RPMI7951 (cell line): ENCODE results near the gene BANF2. TPM values are rescaled to one million over a fixed set of nuclear protein-coding genes. Genes with fewer than 3 reads are reported as not detected.
"Not testable (repeated sequence)": the region's sequence is repeated elsewhere in the genome, so short reads cannot be mapped to it uniquely, and the experiment has no call there.

Experiments
- DNase-seq: peaks from one replicate; pipeline ENCODE4 v3.0.0-alpha.2; 2012; ENCODE audit warnings: low read depth
- total RNA-seq: library from RNA; depleted of rRNA; stranded (reverse); fragments of >200 nt; shearing (Covaris generic); gene quantifications from 2 replicates; pipeline ENCODE4 v1.2.3, GENCODE V29; 2014; rRNA removed

Gene BANF2
- total RNA-seq, 1 experiment from 2014 or later: not detected

DNA sequence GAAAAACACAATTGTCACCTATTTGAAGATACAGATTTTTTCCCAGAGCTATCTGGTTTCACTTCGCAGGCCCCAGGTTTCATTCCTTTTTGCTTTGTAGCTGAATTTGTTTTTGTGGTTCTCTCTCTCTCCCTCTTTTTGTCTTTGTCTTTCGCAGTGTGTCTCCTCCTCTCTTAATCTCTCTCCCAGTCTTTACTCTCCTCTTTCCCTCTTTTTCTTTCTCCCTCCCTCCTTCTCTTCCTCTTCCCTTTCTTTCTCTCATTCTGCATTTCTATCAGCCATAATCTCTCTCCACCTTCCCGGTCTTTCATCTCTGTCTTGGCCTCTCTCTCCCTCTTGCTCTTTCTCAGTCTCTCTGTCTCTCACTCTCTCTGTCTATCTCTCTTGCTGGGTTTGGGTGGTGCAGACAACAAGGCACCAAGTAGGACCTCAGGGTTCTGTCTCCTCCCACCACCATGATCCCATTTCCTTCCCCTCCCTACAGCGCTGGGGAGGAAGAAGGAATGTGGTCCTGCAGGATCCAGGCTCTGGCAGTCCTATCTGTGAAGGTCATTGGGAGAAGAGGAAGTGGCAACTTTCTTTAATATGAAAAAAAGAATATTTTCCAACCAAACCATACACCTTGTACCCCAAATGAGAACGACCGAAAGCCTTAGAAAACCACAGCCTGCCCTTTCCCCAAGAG is 63.2 kb downstream of the BANF2 start:
- no peak for DNase-seq

DNA sequence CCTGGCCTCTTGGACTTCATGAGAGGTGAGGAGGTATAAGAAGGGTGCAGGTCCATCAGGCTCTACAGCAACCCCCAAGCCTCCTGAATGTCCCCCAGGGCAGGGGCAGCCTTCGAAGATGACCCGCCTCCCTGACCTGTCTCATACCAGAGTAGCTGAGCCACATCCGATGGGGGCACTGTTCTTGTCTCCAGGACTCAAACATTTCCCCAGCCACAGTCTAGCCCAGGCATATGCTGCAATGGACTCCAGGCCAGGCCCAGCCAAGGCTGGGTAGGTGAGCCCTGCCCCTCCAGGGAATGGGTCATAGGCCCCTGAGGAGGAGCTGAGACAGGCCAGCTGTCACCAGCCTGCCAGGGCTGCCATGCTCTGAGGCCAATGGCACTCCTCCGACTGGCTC is 65.3 kb downstream of the BANF2 start:
- no peak for DNase-seq

DNA sequence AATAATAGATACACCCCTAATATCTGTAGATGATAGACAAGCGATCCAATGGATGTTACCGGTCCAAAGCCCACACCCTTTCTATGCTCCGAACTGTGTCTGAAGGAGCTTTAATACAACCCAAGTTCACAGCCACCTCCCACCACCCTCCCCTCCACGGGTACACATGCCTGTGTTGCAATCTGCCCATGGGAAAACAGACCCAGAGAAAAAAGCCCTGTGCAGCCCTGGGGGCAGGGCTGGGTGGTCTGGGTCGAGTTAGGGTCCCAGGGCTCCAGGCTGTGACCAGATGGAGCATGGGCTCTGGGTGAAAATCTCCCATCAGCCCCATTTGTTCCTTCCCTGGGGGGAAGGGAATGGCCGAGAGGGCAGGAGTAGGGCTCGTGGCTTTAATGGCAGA is 65.8 kb downstream of the BANF2 start:
- no peak for DNase-seq

DNA sequence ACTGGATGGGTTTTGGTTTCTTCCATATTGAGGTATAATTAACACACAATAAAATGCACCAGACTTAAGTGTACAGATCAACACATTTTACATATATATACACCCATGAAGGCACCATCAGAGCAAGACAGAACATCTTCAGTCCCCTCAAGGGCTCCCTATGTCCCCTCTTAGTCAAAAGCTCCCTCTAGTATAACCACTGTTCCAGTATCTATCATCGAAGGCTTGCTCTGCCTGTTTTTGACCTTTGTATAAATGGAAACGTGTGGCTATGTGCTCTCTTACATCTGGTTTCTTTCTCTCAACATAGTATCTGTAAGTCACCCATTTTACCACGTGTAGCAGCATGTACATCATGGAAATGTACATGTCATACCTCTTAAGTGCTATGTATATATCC is 66.5 kb downstream of the BANF2 start:
- no peak for DNase-seq

DNA sequence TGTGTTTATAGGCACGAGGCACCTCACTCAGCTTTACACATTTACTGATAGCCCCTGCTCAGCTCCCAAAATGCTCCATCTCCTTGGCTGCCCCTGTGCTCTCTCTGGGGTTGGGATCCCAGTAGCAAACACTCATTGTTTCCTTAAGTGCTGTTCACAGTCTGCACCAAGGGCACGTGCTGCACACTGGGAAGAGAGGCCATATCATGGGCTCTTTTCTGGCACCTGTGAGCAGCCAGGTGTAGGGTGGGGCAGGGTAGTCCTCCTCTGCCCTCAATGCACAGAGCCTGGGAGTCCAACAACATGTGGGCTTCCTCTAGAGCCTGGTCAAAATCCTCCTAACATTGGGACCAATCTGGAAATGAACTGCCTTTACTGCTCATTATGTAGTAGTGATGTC is 67.9 kb downstream of the BANF2 start:
- DNase-seq: no peak

DNA sequence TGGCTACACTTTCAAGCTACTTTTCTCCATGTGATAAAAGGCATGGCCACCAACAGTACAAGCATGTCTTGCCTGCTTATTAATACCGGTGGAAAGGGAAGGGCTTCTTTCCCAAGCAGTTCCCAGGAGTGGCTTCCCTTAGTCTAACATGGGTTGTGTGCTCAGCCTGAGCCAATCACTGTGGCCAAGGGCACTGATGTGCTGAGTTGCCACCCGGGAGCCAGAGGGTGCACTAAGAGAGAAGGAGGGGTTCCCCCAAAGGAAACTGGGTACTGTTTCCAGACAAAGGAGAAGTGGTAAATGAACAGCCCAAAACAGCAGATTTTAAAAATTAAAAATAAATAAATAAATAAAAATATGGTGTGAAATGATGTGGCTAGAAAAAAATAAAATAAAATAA is 68.5 kb downstream of the BANF2 start:
- DNase-seq: no peak

DNA sequence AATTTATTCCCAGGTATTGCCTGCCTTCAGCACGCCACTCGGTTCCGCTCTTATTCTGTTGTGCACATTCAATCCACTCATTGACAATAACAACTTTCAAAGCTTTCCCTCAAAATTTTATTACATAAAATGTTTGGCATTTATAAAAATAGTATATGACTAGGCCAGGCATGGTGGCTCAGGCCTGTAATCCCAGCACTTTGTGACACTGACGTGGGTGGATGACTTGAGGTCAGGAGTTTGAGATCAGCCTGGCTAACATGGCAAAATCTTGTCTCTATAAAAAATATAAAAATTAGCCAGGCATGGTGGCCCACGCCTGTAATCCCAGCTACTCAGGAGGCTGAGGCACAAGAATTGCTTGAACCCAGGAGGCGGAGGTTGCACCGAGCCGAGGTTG is 70.0 kb downstream of the BANF2 start:
- not testable (repeated sequence) for DNase-seq

DNA sequence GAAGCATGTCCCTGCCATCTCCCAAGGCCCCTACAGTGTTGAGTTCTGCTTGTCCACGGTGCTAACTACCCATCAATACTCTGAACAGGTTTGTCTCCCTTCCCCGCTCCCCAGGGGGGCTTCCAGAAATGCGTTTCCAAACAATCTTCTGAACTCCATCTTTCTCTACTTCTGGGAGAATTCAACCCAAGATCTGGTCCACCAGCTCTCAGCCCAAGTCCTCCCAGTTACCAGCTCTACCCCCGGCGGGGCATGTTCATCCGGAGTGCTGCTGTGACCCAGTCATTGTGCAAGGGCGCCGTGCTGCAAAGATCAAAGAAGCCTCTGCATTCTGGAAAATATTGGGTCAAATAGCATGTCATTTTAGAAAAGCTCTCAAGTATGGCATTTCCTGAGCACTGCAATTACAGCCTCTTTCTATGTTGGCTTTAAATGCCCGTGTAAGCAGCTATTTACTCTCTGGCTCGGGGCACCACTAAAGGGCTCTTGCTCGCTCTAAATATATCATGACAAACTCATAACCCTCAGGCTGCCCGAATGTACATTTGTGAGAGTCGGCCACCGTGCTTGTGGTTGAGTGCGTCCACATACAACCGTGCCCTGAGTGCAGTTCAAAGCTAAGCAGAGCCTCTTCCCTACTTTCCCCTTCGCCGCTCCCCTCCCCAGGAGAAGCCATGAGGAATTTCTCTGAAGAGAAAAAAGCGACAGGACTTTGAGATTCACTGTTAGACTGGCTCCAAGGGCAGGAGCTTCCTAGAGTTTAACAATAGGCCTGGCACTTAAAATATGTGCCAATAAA is 71.6 kb downstream of the BANF2 start:
- DNase-seq: peak; percentile 52

DNA sequence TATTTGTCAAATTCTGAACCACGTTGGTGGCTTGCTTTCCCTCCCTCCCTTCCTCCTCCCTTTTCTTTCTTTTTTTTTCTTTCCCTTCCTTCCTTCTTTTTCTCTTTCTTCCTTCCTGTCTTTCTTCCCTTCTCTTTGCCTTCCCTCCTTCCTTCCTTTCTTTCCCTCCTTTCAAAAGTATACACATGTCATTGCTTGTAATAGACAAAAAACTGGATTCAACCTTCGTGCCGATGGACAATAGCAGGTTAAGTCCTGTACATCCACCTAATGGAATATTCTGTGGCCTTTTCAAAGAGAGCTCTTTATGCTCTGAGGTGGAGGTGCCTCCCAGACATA is 72.2 kb downstream of the BANF2 start:
- no peak for DNase-seq

DNA sequence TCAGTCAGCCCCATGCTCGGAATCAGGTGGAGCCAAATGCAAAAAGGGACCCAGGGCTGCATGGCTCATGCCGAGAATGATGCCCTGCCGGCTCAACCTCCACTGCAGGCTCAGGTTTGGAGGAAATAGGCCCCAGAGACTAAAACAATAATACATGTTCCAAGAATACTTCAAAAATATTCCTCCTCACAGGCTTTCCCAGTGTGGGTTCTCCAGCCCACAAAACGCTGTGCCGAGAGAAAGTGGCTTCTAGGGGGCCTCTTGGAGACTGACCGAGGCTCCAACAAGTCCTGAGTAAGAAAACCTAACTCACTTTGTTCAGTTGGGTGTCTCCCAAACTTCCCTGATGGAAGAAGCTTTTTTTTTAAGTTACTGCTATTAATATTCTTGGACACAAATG is 73.9 kb downstream of the BANF2 start:
- no peak for DNase-seq

DNA sequence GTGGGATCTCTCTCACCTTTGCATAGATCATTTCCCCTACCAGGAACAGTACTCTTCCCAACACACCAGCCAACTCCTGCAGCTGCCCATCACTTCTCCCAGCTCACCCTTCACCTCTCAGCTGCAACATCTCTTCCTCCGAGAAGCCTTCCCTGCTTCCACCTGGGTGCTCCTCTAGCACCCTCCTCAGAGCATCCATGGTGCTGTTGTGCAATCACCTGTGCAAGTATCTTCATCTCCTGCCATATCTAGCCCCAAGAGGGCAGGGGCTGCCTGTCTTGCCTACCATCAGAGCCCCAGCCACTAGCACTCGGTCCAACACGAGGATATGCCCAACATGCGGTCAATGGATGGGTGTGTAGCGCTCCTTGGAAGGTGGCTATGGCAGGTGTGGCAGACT is 75.8 kb downstream of the BANF2 start:
- DNase-seq: no peak

DNA sequence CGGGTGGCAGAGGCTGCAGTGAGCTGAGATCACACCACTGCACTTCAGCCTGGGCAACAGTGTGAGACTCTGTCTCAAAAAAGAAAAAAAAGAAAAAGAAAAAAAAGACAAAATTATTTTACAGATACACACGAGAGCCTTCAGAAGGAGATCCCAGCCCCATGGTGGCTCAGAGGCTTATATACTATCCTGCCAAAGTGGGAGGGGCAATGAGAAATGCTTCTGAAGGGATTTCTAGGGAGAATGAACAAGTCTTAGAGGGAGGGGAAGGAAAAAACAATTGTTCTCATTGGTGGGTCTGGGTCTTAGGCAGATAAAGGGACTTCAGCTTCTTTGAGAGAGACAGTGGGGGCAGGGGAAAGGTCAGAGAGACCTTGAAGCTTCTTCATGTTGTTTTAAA is 76.8 kb downstream of the BANF2 start:
- DNase-seq: no peak

DNA sequence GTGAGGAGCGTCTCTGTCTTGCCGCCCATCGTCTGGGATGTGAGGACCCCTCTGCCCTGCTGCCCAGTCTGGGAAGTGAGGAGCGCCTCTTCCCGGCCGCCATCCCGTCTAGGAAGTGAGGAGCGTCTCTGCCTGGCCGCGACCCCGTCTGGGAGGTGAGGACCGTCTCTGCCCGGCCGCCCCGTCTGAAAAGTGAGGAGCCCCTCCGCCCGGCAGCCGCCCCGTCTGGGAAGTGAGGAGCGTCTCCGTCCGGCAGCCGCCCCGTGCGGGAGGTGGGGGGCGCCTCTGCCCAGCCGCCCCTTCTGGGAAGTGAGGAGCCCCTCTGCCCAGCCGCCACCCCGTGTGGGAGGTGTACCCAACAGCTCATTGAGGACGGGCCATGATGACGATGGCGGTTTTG is 79.2 kb downstream of the BANF2 start:
- DNase-seq: not testable (repeated sequence)

DNA sequence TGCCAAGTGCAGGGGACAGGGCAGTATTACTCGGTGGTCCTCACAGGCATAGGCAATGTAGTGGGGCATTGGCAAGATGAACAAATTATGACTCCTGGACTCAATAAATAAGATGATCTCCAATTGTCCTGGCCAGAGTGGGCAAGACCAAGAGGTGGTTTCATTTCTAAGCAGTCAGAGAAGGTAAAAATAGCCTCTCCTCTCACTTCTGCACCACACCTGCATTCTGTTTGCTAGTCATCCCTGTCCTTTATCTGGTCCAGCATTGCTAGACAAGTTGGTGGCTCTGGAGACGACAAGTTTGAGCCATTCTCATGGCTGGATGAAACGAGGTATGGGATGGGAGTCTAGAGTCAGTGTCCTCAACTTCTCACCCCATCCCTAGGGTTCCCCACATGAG is 83.0 kb downstream of the BANF2 start:
- DNase-seq: no peak

DNA sequence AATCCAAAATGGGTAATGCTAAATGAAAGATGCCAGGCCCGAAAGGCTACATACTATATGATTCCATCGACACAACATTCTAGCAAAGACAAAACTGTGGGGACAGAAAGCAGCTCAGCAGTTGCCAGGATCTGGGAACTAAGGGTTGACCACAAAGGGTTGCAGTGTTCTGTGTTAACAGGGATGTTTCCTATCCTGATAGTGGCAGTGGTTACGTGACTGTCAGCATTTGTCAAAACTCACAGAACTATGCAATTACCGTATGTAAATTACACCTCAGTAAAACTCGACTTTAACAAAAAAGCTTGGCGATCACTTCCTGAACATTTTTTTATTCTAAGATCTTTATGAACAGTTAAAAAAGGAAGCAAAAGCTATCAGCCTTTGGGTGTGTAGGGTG is 83.9 kb downstream of the BANF2 start:
- peak; percentile 16 for DNase-seq

DNA sequence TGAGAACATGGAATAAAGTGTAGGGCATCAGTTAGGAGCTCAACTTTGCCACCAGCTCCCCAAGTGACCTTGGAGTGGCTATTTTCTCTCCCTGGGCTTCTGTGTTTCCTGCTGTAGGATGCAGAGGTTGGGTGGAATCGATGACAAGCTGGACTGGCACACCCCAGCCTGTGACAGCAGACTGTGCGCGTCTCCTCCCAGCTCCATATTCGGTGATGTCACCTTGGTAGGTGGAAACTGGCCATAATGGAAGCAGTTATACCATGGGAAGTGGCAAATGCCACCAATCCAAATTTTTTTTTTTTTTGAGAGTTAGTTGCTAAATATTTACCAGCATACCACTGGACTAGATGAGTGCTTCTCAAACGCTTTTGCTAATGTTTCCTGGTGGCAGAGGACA is 85.2 kb downstream of the BANF2 start:
- no peak for DNase-seq

Other genes with a start within 250 kb of the BANF2 start
- 3.0 and 5.0 TPM in 2 replicates for gene BFSP1, start 168.6 kb upstream of the BANF2 start, total RNA-seq
- gene DSTN, start 129.9 kb upstream of the BANF2 start, total RNA-seq: 541 and 689 TPM in 2 replicates
- gene RRBP1, start 17.7 kb upstream of the BANF2 start, total RNA-seq: 86.9 and 116 TPM in 2 replicates